ENCODE data around the gene CMTM8.
"Not testable (repeated sequence)": the region's sequence is repeated elsewhere in the genome, so short reads cannot be mapped to it uniquely, and the experiment has no call there.

CMTM8 gene

GRCh38 chr3:32238453-32239306 lies at the start of gene CMTM8:
TSS of gene CMTM8 (plus strand) at chr3:32238680. CDS start at chr3:32238973, 293 bp downstream.
- peak; percentile 22 for DNase-seq (ENCODE audit: low spot score)

DNA sequence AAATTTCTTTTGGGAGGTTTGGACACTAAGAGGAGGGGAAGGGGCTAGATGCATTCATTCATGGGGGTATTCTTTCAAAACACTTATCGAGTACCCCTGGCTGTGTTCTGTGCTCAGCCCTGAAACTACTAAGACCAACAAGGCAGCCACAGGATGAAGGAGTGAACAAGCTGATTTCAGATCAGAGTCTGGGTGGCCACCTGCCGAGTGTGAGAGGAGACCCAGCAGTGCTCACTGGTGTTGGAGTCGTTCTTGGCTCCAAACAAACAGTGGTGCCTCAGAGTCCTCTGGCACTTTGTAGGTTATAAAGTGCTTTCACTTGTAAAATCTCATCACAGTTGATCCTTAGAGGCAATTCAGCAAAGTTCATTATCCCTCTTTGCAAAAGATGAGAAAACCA lies 48.8 kb upstream of the CMTM8 start:
- DNase-seq (ENCODE audit: low spot score) = no peak

- DNase-seq (ENCODE audit: low spot score) = not testable (repeated sequence)
Measured at GRCh38 chr3:32190556-32190955, 47.9 kb upstream of the CMTM8 start.

DNA sequence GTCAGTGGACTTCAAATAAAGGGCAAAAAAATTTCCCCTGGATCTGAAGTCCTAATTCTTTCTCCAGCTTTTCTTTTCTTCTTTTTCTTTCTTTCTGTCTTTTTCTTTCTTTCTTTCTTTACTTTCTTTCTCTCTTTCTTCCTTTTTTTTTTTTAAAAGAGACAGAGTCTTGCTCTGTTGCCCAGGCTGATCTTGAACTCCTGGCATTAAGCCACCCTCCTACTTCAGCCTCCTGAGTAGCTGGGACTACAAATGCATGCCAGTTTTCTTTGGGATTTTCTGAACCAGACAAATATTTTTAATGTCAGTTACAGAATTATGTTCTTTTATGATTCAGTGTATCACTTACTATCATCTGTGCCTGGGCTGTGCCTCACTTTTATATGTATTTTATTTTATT lies 45.4 kb upstream of the CMTM8 start:
- DNase-seq (ENCODE audit: low spot score) = no peak

- DNase-seq (ENCODE audit: low spot score) = no peak
Measured at GRCh38 chr3:32194653-32195052, 43.8 kb upstream of the CMTM8 start.

DNA sequence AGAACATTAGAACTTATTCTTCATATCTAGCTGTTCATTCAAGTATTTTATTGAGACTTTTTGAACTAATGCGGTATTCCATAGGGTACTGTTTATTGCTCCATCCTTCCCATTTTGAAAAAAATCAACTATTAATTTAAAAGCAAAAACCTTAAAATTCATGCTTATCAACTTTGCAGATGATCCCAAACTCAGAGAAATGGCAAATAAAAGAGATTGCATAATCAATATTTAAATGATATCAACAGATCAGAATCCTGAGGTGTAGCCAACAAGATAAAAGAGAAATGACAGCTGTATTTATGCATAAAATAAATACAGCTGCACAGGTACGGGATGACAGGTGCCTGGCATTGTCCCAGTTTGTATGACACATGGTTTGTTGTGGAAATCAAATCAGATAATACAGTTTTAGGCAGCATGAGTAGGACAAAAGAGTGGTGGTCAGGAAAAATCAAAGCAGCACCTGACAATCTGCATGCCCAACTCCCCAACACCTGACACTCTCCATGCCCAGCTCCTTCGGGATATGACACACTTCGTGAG lies 42.4 kb upstream of the CMTM8 start:
- no peak for DNase-seq (ENCODE audit: low spot score)

DNA sequence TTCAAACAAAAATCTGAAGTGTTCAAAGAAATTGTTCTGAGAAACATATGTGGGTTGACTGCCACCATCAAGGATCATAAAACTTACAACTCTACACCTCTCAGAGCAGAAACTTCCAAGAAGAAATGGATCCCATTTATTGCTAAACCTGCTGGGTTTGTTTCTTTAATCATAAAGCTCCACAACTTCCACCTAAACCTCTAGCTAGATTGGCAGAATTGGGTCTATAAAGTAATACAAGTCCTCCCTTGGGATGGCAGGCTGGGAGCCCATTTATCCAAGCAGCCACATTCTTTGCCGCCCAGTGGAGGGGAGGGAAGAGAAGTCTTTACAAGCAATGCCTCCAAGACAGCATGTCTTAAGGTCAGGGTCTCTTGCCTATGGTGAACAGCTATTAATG lies 40.5 kb upstream of the CMTM8 start:
- no peak for DNase-seq (ENCODE audit: low spot score)

DNA sequence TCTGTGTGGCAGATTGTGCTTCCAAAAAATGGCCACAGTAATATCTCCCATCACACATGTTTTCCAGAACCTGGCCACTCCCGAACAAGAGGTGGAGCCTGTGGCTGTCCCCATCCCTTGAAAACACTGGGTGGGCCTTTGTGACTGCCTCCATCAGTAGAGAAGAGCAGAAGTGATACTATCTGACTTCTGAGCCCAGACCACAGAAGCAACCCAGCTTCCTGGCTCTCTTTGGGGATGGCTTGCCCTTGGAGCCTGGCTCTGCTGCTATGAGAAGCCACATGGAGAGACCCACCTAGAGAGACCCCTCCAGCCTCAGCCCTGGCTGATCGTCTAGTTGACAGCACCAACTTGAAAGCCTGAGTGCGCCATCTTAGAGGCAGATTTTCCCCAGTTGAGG lies 39.8 kb upstream of the CMTM8 start:
- DNase-seq (ENCODE audit: low spot score) = no peak

GRCh38 chr3:32200490-32200889 lies 38.0 kb upstream of the CMTM8 start:
- no peak for DNase-seq (ENCODE audit: low spot score)

GRCh38 chr3:32200992-32201758 lies 37.3 kb upstream of the CMTM8 start:
- no peak for DNase-seq (ENCODE audit: low spot score)

- peak; percentile 26 for DNase-seq (ENCODE audit: low spot score)
Measured at GRCh38 chr3:32202496-32202895, 36.0 kb upstream of the CMTM8 start.

DNA sequence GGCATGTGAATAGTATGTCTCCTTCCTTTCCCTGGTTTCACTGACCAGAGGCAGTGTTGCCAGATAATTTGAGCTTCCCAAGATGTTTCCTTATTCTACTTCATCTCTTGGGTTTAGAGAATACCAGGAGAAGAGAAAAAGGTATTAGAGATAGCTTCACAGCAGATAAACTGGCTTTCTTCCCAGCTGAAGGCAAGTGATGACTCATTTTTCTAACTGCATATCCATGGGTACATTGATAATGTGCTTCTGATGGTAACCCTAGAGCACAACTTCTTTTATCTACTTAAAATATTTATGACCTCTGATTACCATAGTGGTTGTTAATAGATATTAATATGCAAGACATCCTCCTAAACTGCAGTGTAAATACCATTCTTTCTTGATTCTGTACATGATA lies 34.6 kb upstream of the CMTM8 start:
- DNase-seq (ENCODE audit: low spot score) = peak; percentile 20

- no peak for DNase-seq (ENCODE audit: low spot score)
Measured at GRCh38 chr3:32208447-32208846, 30.0 kb upstream of the CMTM8 start.

GRCh38 chr3:32215185-32215584 lies 23.3 kb upstream of the CMTM8 start:
- DNase-seq (ENCODE audit: low spot score) = no peak

DNA sequence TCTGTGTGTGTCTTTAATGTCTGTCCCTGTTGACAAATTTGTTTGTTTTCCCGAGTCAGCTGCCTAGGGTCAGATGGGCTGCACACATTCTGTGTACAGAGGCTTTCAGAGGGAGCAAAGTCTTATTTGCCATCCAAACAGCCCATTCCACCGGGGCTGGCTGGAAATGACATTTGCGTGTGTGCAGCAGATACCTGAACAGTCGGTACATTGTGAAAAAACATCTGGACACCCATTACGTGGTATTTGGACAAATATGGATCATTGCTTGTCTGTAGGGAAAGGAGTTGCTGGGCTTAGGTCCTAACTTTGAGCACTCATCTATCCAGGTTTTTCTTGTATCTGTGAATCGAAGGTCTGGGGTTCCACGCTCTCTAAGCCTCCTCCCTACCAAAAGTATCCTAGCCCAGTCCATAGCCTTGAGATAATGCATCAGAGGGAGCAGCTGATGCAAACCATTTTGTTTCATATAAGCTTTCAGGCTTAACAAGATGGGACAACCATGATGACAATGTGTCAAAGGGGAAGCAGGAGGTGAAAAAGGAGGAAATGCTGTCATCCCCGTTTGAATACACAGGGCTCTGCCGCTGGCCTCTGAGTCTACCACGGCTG lies 22.2 kb upstream of the CMTM8 start:
- DNase-seq (ENCODE audit: low spot score) = no peak

GRCh38 chr3:32217339-32217738 lies 21.1 kb upstream of the CMTM8 start:
- no peak for DNase-seq (ENCODE audit: low spot score)

- DNase-seq (ENCODE audit: low spot score) = no peak
Measured at GRCh38 chr3:32219537-32219936, 18.9 kb upstream of the CMTM8 start.

- no peak for DNase-seq (ENCODE audit: low spot score)
Measured at GRCh38 chr3:32220006-32220405, 18.5 kb upstream of the CMTM8 start.

- DNase-seq (ENCODE audit: low spot score) = no peak
Measured at GRCh38 chr3:32222950-32223349, 15.5 kb upstream of the CMTM8 start.

GRCh38 chr3:32224016-32224516 lies 14.4 kb upstream of the CMTM8 start:
- no peak for DNase-seq (ENCODE audit: low spot score)

- DNase-seq (ENCODE audit: low spot score) = no peak
Measured at GRCh38 chr3:32226875-32227500, 11.5 kb upstream of the CMTM8 start.

DNA sequence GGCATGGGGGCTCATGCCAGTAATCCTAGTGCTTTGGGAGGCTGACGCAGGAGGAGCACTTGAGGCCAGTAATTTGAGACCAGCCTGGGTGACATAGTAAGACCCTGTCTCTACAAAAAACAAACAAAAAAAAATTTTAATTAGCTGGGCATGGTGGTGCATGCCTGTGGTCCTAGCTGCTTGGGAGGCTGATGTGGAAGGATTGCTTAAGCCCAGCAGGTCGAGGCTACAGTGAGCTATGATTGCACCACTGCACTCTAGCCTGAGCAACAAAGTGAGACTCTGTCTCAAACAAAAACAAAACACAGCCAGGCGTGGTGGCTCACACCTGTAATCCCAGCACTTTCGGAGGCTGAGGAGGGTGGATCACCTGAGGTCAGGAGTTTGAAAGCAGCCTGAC lies 9.7 kb upstream of the CMTM8 start:
- not testable (repeated sequence) for DNase-seq (ENCODE audit: low spot score)

All from Ammon's horn (tissue), 1 donor.